Pancreas (tissue), 10 donors: ENCODE data around the gene TFIP11. TPM values are rescaled to one million over a fixed set of nuclear protein-coding genes. Genes with fewer than 3 reads are reported as not detected.

Experiments used
- ATAC-seq, 4 donors: fragments of 200-7000 bp; cut with Tn5 transposase; one replicate each; pipeline versions ENCODE4 v1.8.0 to v1.9.1; 2020; ENCODE audit warnings: mild to moderate bottlenecking in 4 of 4, moderate library complexity in 4 of 4
- DNase-seq, 6 donors: peaks; one replicate each; pipeline ENCODE4 v3.0.0-alpha.2; 2020
- FAIRE-seq: peaks from 2 replicates; lab custom pipeline; 2012; peaks lifted over from hg19 to GRCh38; lab: Jason Lieb, UNC
- H3K27ac ChIP-seq, 4 donors: fragments of 200-600 bp; sonication (generic); 1 replicate in 3 of 4; 2 replicates in 1 of 4; pipeline versions ENCODE4 v1.5.0 to v1.8.0; 2020
- H3K27me3 ChIP-seq, 4 donors: fragments of 200-600 bp; one replicate each; pipeline ENCODE4 v1.8.0; 2021
- H3K36me3 ChIP-seq, 3 donors: fragments of 200-600 bp; sonication (generic) in 1 of 3; one replicate each; pipeline versions ENCODE4 v1.5.0 to v1.8.0; 2020 to 2021
- H3K4me1 ChIP-seq, 3 donors: fragments of 200-600 bp; one replicate each; pipeline ENCODE4 v1.8.0; 2021
- H3K4me3 ChIP-seq, 4 donors: fragments of 200-600 bp; sonication (generic) in 2 of 4; one replicate each; pipeline versions ENCODE4 v1.5.0 to v1.8.0; 2020 to 2021
- H3K9me3 ChIP-seq, 4 donors: fragments of 200-600 bp; one replicate each; pipeline ENCODE4 v1.8.0; 2021
- WGBS, 2 donors: extraction: QIAGEN DNeasy Blood & Tissue Kit; methylation state at CpG; one replicate each; pipeline ENCODE4 v1.1.7; 2013; 5-methylcytosine and 5-hydroxymethylcytosine counted together
- intact Hi-C, 3 donors: fragments of 100-400 bp; cut with DNase I; formaldehyde crosslinking; loops; one replicate each; pipeline versions ENCODE4 v1.11.1 to v1.14.2; 2022
- polyA plus RNA-seq, 2 donors: library from polyadenylated mRNA; stranded (reverse); fragments of 200-250 nt; gene quantifications; one replicate each; pipeline ENCODE4 v1.2.3, GENCODE V29; 2013
- total RNA-seq, 6 donors: library from RNA; stranded (reverse); fragmentation: NEBNext Ultra II Directional in 4 of 6; extraction: Animal tissue kit (Norgen Biotek cat#: 25700) in 4 of 6; gene quantifications; one replicate each; pipeline versions ENCODE4 v1.2.1 to v1.2.4, GENCODE V29; 2021 to 2023
- TF ChIP-seq, protein P1 (sequence below), 4 donors: fragments of 200-600 bp; sonication (generic) in 3 of 4; IDR thresholded peaks; one replicate each; pipeline versions ENCODE4 v1.5.0 to v1.8.0; 2021; ENCODE audit warnings: antibody characterized with exemption in 4 of 4
- donor health status: healthy with polysubstance abuse.
- donor health status: DM: no; HTN: no; CAD: no; lungs with moderate emphysema.
- donor health status: DM: no; HTN: no; CAD: no.
- donor health status: control.
- donor health status: control.
- donor health status: Bipolar disorder and iron deficiency.
- donor health status: DM: yes; HTN: yes; CAD: no.
- donor health status: DM: no; HTN: no; CAD: no.
- donor health status: DM: no; HTN: no; CAD: no.
- donor health status: DM: yes; HTN: yes; CAD: no.

Gene TFIP11
- total and polyA plus RNA-seq, 8 donors = 11.0 to 26.7 (median 17.6) TPM

DNA sequence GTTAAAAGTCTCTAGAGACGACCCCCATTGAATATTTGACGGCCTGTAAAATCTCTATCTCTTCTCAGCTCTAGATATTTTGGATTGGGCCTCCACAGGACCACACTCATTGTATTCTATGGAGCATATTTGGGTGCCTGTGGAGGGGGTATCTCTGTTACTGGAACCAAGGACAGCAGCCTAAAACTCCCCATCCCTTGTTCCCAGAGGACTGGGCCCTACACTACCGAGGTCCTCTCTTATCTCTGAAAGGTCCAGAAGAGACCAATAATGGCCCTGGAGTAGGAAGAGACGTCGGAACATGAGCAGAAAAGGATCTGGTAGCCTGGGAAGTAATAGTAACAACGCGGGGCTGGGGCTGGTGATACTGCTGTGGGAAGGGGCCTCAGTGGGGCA is 29.2 kb downstream of the TFIP11 start:
- WGBS, 2 donors = 1 to 5% methylated on average over 7 of the region's 7 CpGs
- TF ChIP-seq, protein P1, sequence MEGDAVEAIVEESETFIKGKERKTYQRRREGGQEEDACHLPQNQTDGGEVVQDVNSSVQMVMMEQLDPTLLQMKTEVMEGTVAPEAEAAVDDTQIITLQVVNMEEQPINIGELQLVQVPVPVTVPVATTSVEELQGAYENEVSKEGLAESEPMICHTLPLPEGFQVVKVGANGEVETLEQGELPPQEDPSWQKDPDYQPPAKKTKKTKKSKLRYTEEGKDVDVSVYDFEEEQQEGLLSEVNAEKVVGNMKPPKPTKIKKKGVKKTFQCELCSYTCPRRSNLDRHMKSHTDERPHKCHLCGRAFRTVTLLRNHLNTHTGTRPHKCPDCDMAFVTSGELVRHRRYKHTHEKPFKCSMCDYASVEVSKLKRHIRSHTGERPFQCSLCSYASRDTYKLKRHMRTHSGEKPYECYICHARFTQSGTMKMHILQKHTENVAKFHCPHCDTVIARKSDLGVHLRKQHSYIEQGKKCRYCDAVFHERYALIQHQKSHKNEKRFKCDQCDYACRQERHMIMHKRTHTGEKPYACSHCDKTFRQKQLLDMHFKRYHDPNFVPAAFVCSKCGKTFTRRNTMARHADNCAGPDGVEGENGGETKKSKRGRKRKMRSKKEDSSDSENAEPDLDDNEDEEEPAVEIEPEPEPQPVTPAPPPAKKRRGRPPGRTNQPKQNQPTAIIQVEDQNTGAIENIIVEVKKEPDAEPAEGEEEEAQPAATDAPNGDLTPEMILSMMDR (IDR thresholded peaks at IDR 0.05) = no peak
- ATAC-seq = peak in 2 of 4 donors; percentile 10 to 21
- Histone ChIP-seq H3K4me1 (peaks cover 15 to 42% (median 17%) of the 10 kb centered on the region in 3 donors), H3K9me3 (no peaks in the 10 kb centered on the region), H3K4me3 (peak overlapping the region; percentile 80 to 99 (median 90)), H3K27me3 (no peaks in the 10 kb centered on the region), H3K27ac (peak overlapping the region; percentile 86 to 97 (median 94)), H3K36me3 (peaks cover 0 to 2% (median 0%) of the 10 kb centered on the region in 3 donors)
- intact Hi-C loops = loop anchor here in 1 of 3 donors (10.0 kb wide), 1 partner anchor 172 kb away; the partner anchor contains the start of gene MIAT
- no peak for DNase-seq
- FAIRE-seq = no peak

DNA sequence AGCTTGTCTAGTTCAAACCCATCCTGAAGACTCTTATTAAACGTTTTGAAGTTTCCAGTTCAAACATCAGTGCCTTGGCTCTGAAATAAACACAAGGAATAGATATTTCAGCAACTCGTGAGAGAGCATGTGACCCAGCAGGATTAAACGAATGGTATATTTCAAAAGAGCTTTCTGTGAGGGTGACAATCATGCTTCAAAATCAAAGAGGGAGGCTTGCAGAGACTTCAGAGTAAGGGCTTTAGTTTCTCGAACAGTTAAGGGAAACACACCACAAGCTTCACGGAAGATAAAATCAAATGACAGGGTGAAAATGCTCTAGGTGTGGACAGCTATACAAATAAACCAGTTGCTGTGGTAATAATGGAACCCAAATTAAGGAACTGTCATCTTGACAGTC is 30.1 kb downstream of the TFIP11 start:
- H3K36me3 ChIP-seq = no peaks in the 10 kb centered on the region
- WGBS, 2 donors = 31% methylated on average over 5 of the region's 5 CpGs
- H3K27ac ChIP-seq = no peak overlapping the region
- intact Hi-C loops = loop anchor here in 1 of 3 donors (10.0 kb wide), 1 partner anchor 173 kb away; the partner anchor contains the start of gene MIAT
- H3K4me3 ChIP-seq = peak overlapping the region in 1 of 4 donors; percentile 99
- FAIRE-seq (no peak), DNase-seq (no peak), ATAC-seq (no peak)
- no peaks in the 10 kb centered on the region for H3K9me3 ChIP-seq
- H3K4me1 ChIP-seq = peaks cover 15 to 42% (median 17%) of the 10 kb centered on the region in 3 donors
- TF ChIP-seq, protein P1 (IDR thresholded peaks at IDR 0.05) = no peak
- H3K27me3 ChIP-seq = no peaks in the 10 kb centered on the region

DNA sequence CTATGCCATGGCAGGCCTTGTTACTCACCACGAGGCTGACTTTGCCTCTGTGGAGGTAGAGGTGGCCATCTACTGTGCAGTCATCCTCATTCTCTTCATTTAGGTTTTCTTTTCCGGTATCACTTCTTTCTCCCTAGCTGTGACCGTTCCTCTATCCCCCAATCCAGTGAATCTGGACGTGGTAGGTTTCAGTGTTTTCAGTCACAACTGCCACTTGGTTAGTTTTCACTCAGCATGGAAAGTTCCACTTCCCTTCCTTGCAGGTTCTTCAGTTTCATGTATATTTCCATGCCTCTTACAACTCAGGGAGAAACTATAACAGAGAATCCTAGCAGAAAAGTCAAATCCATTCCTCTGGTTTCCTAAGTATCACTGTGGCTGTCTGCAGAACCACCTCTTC is 30.6 kb downstream of the TFIP11 start:
- Histone ChIP-seq H3K27ac (no peak overlapping the region), H3K27me3 (no peaks in the 10 kb centered on the region), H3K4me1 (peaks cover 15 to 42% (median 17%) of the 10 kb centered on the region in 3 donors), H3K36me3 (no peaks in the 10 kb centered on the region), H3K4me3 (no peak overlapping the region), H3K9me3 (no peaks in the 10 kb centered on the region)
- intact Hi-C loops = loop anchor here in 1 of 3 donors (10.0 kb wide), 1 partner anchor 173 kb away; the partner anchor contains the start of gene MIAT
- no peak for ATAC-seq
- no peak for FAIRE-seq
- DNase-seq = no peak
- TF ChIP-seq, protein P1 (IDR thresholded peaks at IDR 0.05) = no peak
- 67 to 68% methylated on average over 4 of the region's 4 CpGs for WGBS, 2 donors

DNA sequence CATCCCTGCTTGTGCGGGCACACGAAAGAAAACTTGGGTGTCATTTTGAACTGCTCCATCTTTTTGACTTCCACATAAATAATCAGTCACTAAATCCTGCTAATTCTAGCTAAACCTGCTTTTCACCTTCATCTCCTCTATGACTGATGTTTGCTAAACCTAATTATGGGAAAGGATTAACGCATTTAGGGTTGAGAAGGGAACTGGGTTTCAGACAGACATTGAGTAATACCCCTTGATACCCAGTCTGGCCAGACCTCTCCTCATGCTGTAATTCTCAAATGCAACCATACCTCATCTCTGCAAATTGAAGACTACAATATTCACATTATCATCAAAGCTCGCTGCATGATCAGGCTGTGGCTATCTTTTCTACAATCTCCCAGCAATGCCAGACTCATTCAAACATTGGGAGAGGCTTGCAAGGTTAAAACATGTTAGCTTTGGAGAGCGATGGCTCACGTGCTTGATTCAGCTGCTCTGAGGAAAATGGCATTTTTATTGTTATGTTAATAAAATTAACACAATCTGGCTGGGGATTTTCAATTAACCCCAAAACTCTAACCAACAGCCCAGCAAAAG is 31.1 kb downstream of the TFIP11 start:
- Histone ChIP-seq H3K27ac (peak overlapping the region in 1 of 4 donors; percentile 74), H3K36me3 (peaks cover 0 to 3% (median 0%) of the 10 kb centered on the region in 3 donors), H3K4me3 (no peak overlapping the region), H3K27me3 (no peaks in the 10 kb centered on the region), H3K4me1 (peaks cover 15 to 42% (median 17%) of the 10 kb centered on the region in 3 donors), H3K9me3 (no peaks in the 10 kb centered on the region)
- WGBS, 2 donors = 53 to 55% methylated on average over 6 of the region's 6 CpGs
- DNase-seq (no peak), ATAC-seq (no peak), FAIRE-seq (no peak)
- intact Hi-C loops = loop anchor here in 1 of 3 donors (10.0 kb wide), 1 partner anchor 174 kb away; the partner anchor contains the start of gene MIAT
- TF ChIP-seq, protein P1 (IDR thresholded peaks at IDR 0.05) = no peak

DNA sequence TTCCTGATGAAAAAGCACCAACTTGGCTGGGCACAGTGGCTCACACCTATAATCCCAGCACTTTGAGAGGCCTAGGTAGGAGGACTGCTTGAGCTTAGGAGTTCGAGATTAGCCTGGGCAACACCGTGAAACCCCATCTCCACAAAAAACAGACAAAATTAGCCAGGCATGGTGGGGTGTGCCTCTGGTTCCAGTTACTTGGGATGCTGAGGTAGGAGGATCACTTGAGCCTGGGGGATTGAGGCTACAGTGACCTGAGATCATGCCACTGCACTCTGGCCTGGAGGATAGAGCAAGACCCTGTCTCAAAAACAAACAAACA is 31.7 kb downstream of the TFIP11 start:
- H3K27ac ChIP-seq = peak overlapping the region in 2 of 4 donors; percentile 71 to 74
- peaks cover 15 to 42% (median 17%) of the 10 kb centered on the region in 3 donors for H3K4me1 ChIP-seq
- FAIRE-seq (no peak), ATAC-seq (no peak), DNase-seq (no peak)
- H3K9me3 ChIP-seq = no peaks in the 10 kb centered on the region
- 63 to 86% methylated on average over 2 of the region's 2 CpGs for WGBS, 2 donors
- no peaks in the 10 kb centered on the region for H3K27me3 ChIP-seq
- H3K36me3 ChIP-seq = peaks cover 0 to 10% (median 0%) of the 10 kb centered on the region in 3 donors
- TF ChIP-seq, protein P1 (IDR thresholded peaks at IDR 0.05) = no peak
- intact Hi-C loops = loop anchor here in 1 of 3 donors (10.0 kb wide), 1 partner anchor 174 kb away; the partner anchor contains the start of gene MIAT
- H3K4me3 ChIP-seq = no peak overlapping the region
